Stimulated activated CD8-positive, alpha-beta memory T cell treated with anti-CD3 and anti-CD28 coated beads, Interleukin-7, amount 100 ng/mL, for 1 hour (primary cell): Measurements from ENCODE around the gene SPATA16.
"Not testable (repeated sequence)": the region's sequence is repeated elsewhere in the genome, so short reads cannot be mapped to it uniquely, and the experiment has no call there.

Source experiments
- DNase-seq, 2 donors: peaks; one replicate each; pipeline ENCODE4 v3.0.0-alpha.2; 2020; ENCODE audit warnings: low read depth in 2 of 2

SPATA16 gene

GRCh38 chr3:172946061-172946460, 195.0 kb downstream of the SPATA16 start:
- no peak for DNase-seq

- DNase-seq = no peak
Observed at GRCh38 chr3:172939651-172940293, 201.3 kb downstream of the SPATA16 start.

- no peak for DNase-seq
Observed at GRCh38 chr3:172938788-172939187, 202.2 kb downstream of the SPATA16 start.

- no peak for DNase-seq
Observed at GRCh38 chr3:172931746-172932285, 209.2 kb downstream of the SPATA16 start.

GRCh38 chr3:172929451-172929850, 211.6 kb downstream of the SPATA16 start:
- no peak for DNase-seq

- no peak for DNase-seq
Observed at GRCh38 chr3:172924546-172924945, 216.5 kb downstream of the SPATA16 start.

- DNase-seq = no peak
Observed at GRCh38 chr3:172919297-172919683, 221.7 kb downstream of the SPATA16 start.

- DNase-seq = no peak
Observed at GRCh38 chr3:172918568-172919296, 222.3 kb downstream of the SPATA16 start.

- no peak for DNase-seq
Observed at GRCh38 chr3:172918165-172918564, 222.9 kb downstream of the SPATA16 start.

- no peak for DNase-seq
Observed at GRCh38 chr3:172915911-172916514, 225.0 kb downstream of the SPATA16 start.

GRCh38 chr3:172914854-172915253, 226.2 kb downstream of the SPATA16 start:
- no peak for DNase-seq

- DNase-seq = no peak
Observed at GRCh38 chr3:172913911-172914655, 227.0 kb downstream of the SPATA16 start.

GRCh38 chr3:172911142-172911541, 229.9 kb downstream of the SPATA16 start:
- no peak for DNase-seq

- DNase-seq = no peak
Observed at GRCh38 chr3:172908771-172909270, 232.2 kb downstream of the SPATA16 start.

GRCh38 chr3:172905451-172905850, 235.6 kb downstream of the SPATA16 start:
- no peak for DNase-seq

GRCh38 chr3:172904711-172905373, 236.2 kb downstream of the SPATA16 start:
- no peak for DNase-seq

- DNase-seq = no peak
Observed at GRCh38 chr3:172903642-172904320, 237.3 kb downstream of the SPATA16 start.

- no peak for DNase-seq
Observed at GRCh38 chr3:172892158-172892557, 248.9 kb downstream of the SPATA16 start.

- no peak for DNase-seq
Observed at GRCh38 chr3:172885704-172886103, 255.3 kb downstream of the SPATA16 start.

- DNase-seq = no peak
Observed at GRCh38 chr3:172882563-172882962, 258.5 kb downstream of the SPATA16 start.

GRCh38 chr3:172879381-172879780, 261.7 kb downstream of the SPATA16 start:
- DNase-seq = not testable (repeated sequence)
